ENCODE measurements around the gene PSMB7.

- no peak for TF ChIP-seq CTCF (IDR thresholded peaks at IDR 0.05; ENCODE audit: low read depth, low read length)
- TF ChIP-seq EZH2phosphoT487 (IDR thresholded peaks at IDR 0.05; ENCODE audit: low read depth) = no peak
These were observed 12.0 kb downstream of the PSMB7 start for GRCh38 chr9:124403246-124403645.
